HG03280 (cell line): ENCODE data around the gene TMEM273.

Experiments used
- ATAC-seq: cut with Tn5 transposase; IDR thresholded peaks from one replicate; pipeline ENCODE4 v1.9.1; 2021; ENCODE audit warnings: mild to moderate bottlenecking, moderate library complexity; ENCODE audit not compliant: unreplicated experiment

The TMEM273 gene

GRCh38 chr10:49177391-49178355, 10.5 kb downstream of the TMEM273 start:
- ATAC-seq, result peak; percentile 78

GRCh38 chr10:49176310-49177268, 11.6 kb downstream of the TMEM273 start:
- peak; percentile 12 for ATAC-seq

GRCh38 chr10:49175587-49176309, 12.4 kb downstream of the TMEM273 start:
- ATAC-seq, result no peak

GRCh38 chr10:49174926-49175500, 13.2 kb downstream of the TMEM273 start:
- no peak for ATAC-seq

GRCh38 chr10:49174261-49174925, 13.8 kb downstream of the TMEM273 start:
- ATAC-seq, result no peak

- no peak for ATAC-seq
Measured at GRCh38 chr10:49173853-49174252, 14.3 kb downstream of the TMEM273 start.

- no peak for ATAC-seq
Measured at GRCh38 chr10:49173201-49173772, 14.9 kb downstream of the TMEM273 start.

GRCh38 chr10:49172777-49173132, 15.4 kb downstream of the TMEM273 start:
- ATAC-seq, result no peak

- no peak for ATAC-seq
Measured at GRCh38 chr10:49172061-49172776, 16.0 kb downstream of the TMEM273 start.

GRCh38 chr10:49171326-49172060, 16.7 kb downstream of the TMEM273 start:
- ATAC-seq, result no peak

- ATAC-seq, result no peak
Measured at GRCh38 chr10:49170632-49171325, 17.4 kb downstream of the TMEM273 start.

- no peak for ATAC-seq
Measured at GRCh38 chr10:49169776-49170175, 18.4 kb downstream of the TMEM273 start.

- no peak for ATAC-seq
Measured at GRCh38 chr10:49168831-49169500, 19.2 kb downstream of the TMEM273 start.

- no peak for ATAC-seq
Measured at GRCh38 chr10:49168171-49168540, 20.0 kb downstream of the TMEM273 start.

GRCh38 chr10:49167425-49168170, 20.6 kb downstream of the TMEM273 start:
- ATAC-seq, result no peak
